ENCODE measurements around the gene SCOC. TPM values are rescaled to one million over a fixed set of nuclear protein-coding genes. Genes with fewer than 3 reads are reported as not detected.

Gene SCOC
- total RNA-seq, 1 donor from 2014 or later, result 84.5 TPM

DNA sequence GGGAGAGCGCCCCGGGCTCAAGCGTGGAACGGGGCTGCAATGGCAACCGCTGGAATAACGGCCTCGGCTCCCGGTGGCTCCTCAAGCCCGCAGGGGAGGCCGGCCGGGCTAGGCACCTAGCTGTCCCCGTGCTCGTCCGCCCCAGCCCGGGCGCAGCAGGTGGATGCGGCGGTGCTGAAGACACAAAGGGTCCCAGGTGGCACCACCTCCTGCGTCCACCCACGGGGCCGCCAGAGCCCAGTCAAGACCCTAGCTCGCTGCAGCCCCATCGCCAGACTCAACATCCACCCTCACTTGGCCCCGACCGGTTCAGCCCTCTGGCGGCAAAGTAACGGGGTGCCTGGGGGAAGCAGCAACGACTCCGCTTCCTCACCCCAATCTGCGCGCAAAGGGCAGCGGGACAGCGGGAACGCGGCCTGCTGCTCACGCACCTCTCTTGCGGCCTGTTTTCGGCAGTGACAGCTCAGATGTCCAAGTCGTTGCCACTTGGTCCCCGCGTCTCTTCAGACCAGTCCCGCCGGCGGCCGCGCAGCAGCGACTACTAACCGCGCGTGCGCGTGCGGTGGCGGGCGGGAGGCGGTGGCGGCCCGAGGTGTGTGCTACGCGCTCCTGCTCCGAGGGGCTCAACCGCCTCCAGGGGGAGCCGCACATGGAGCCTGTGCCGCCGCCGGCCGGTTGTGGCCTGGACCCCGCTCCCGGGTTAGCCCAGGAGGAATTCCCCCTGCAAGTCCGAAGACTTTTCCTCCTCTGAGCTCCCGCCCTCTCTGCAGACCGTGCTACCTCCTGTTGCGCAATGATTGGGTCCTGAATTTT lies 53.9 kb downstream of the SCOC start, which contains the start of gene CLGN:
TSS of gene CLGN (minus strand) at position 543 of the 813 bp plus-strand sequence. CDS start 14,570 bp downstream, outside the sequence.
- Histone ChIP-seq H3K27ac (replicated peaks) (peak within 1 kb of the TSS; percentile 89), H3K9me3 (replicated peaks) (no peaks in the 10 kb centered on the region), H3K4me1 (peaks cover 23% of the 10 kb centered on the region), H3K4me3 (peak within 1 kb of the TSS; percentile 79), H3K27me3 (ENCODE audit: low read depth) (peaks cover 15% of the 10 kb centered on the region), H3K36me3 (no peaks in the 10 kb centered on the region)
- DNase-seq, result peak; percentile 77
- peak; percentile 63 for TF ChIP-seq CTCF (IDR thresholded peaks at IDR 0.05; ENCODE audit: borderline replicate concordance)
- intact Hi-C loops (cut with micrococcal nuclease), result no loop called here

- H3K4me3 ChIP-seq, result peak overlapping the region; percentile 79
- intact Hi-C loops (cut with micrococcal nuclease), result no loop called here
- H3K36me3 ChIP-seq, result no peaks in the 10 kb centered on the region
- TF ChIP-seq CTCF (IDR thresholded peaks at IDR 0.05; ENCODE audit: borderline replicate concordance), result no peak
- no peaks in the 10 kb centered on the region for H3K9me3 ChIP-seq (replicated peaks)
- H3K27ac ChIP-seq (replicated peaks), result peak overlapping the region; percentile 89
- peaks cover 23% of the 10 kb centered on the region for H3K4me1 ChIP-seq
- no peak for DNase-seq
- H3K27me3 ChIP-seq (ENCODE audit: low read depth), result peaks cover 15% of the 10 kb centered on the region
Measured at GRCh38 chr4:140427919-140428471, 54.5 kb downstream of the SCOC start.

Other genes starting within 250 kb of the SCOC start
- gene MAML3, start 219.5 kb upstream of the SCOC start, total RNA-seq, result 2.6 TPM
- gene CLGN, start 54.0 kb downstream of the SCOC start, total RNA-seq, result 47.0 TPM
- gene MGAT4D, start 124.6 kb downstream of the SCOC start, total RNA-seq, result not detected
- 16.8 TPM for gene ELMOD2, start 150.5 kb downstream of the SCOC start, total RNA-seq
- not detected for gene UCP1, start 195.3 kb downstream of the SCOC start, total RNA-seq

All from left ventricle myocardium inferior (tissue), 1 donor.